ENCODE results near the gene ATP2B2.

ATP2B2 gene

DNA sequence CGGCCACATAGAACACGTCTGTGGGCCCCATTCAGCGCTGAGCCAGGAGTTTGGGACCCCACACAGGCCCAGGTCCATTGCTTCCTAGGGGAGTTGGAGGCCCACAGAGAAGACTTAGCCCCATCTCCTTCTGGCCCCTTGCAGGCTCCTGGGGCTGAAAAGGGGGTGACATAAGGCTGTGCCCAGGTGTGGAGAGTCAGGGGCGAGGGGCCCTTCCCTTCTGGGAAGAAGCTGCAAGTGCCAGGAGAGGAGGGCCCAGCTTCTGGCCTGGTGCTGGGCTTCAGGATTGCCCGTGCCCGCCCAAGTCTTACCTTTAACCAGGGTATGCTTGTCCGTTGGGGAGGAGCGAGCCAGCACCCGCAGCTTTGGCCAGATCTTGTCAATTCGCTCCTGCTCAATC lies 155.6 kb downstream of the ATP2B2 start:
- no peak for DNase-seq (ENCODE audit: low read depth in 1 of 2, low spot score in 1 of 2)

DNA sequence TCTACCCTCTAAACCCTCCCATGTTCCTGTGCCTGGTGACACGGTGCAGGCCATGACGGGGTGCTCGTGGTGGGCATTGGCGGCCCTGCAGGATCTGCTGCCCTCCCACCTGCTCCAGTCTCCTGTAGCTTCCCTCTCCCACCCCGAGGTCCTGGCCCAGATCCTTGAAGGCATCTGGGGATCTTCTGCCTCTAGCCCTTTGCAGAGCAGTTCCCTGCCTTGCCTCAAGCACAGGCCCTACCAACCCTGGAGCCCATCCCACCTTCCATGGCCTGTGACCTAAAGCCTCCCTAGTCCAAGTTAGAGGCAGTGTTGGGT lies 157.0 kb downstream of the ATP2B2 start:
- no peak for DNase-seq (ENCODE audit: low read depth in 1 of 2, low spot score in 1 of 2)

DNA sequence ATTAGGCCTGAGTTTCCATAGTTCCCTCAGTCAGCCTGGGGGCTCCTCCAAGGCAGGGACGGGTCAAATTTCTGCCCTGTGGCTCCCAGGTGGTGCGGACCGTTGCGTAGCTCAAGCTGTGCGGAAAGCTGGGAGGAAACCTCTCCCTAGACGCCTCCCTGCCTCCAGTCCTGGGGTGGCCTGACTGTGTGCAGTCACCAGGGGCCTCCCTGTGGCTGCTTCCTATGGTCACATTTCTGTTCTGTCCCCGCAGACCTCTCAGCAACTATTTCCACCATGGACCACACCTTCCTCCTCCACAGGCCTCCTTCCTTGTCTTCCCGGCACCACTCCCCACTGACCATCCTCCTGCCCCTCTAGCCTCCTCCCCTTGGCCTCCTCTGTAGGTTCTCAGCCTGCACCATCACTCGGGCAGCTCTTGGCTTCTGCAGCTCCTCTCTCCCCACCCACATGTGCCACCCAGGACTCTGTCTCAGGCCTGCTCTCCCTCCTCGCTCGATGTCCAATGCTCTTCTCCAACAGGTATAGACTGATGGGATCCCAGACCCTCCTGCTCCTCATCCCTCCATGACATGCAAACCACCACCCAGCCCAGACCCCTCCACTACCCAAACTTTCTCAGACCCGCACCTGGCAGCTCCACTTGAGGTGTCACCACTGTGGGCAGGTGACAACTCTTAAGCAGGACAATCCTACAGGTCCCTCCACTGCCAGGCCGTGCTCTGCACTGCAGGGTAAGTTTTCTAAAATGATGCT lies 157.6 kb downstream of the ATP2B2 start:
- DNase-seq (ENCODE audit: low read depth in 1 of 2, low spot score in 1 of 2), result no peak

DNA sequence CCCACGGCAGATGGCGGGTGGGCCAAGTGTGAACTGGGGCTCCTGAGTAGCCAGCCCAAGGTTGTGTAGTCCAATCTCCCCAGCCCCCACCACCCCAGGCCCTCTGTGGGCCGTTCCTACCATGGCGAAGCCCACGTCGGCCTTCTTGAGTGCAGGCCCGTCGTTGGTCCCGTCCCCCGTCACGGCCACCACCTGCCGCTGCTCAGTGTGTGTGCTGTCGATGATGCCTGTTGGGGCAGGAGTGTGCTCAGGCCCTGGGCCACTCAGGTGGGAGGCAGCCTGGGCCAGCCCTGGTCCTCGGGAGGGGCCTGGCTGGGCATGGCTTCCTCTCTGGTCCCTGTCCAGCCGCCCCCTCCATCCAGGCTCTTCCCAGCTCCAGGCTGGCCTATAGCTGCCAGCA lies 159.5 kb downstream of the ATP2B2 start:
- DNase-seq (ENCODE audit: low read depth in 1 of 2, low spot score in 1 of 2), result no peak

DNA sequence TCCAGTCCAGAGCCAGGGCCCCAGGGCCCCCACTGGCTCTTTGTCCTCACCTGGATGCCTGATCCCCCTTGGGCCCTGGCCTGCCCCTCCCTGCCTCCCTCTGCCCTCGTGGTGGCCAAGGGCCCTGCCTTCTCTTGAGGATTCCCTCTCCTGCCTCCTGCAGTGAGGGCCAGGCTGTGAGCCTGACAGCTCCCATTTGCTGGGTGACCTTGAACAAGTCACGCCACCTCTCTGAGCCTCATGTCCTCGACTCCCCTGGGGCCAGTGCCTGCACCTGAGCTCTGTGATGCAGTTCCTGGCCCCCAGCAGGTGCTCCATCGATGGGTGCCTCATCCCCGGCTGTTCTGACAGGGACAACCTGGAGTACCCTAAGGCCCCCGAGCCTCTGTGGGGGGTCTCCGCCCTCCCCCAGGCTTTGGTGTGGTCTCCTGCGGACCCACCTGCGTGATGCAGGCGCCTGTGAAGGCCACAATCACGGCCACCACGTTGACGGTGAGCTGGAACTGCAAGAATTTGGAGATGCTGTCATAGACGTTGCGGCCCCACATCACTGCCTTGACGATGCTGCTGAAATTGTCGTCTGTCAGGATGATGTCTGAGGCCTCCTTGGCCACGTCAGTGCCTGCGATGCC lies 160.3 kb downstream of the ATP2B2 start:
- no peak for DNase-seq (ENCODE audit: low read depth in 1 of 2, low spot score in 1 of 2)

DNA sequence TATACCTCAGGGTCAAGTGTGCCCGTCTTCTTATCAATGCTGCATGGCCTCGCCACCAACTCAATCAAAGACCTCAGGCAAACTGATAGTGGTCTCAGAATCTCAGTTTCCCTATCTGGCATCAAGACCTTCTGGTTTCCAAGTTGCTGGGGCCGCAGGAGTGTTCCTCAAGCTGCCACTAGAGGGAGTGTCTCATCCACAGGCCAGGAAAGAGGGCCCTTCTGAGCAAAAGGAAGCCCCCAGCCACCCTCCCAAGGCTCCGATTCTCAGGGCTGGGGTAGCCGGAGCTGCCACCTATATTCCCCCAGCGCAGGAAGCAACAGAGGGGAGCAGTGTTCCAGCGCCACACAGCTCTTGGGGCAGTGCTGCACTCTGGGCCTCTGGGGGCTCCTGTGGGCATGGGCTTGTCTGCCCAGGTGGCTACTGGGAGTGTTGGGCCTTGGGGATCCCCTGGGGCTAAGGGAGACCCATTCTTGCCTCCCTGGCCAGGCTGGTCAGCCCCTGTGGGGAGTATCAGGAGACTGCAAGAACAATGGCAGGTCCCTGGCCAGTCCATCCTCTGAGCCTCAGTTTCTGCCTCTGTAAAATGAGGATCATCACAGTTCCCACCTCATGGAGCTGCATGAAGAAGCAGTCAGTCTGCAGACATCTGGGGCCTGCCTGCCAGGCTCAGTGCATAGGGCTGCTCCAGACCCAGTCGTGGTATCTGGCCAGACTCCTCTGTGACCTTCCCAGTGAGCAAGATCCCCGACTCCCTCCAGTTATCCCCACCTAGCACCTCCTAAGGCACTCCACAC lies 161.0 kb downstream of the ATP2B2 start:
- peak; percentile 32 to 35 for DNase-seq (ENCODE audit: low read depth in 1 of 2, low spot score in 1 of 2)

DNA sequence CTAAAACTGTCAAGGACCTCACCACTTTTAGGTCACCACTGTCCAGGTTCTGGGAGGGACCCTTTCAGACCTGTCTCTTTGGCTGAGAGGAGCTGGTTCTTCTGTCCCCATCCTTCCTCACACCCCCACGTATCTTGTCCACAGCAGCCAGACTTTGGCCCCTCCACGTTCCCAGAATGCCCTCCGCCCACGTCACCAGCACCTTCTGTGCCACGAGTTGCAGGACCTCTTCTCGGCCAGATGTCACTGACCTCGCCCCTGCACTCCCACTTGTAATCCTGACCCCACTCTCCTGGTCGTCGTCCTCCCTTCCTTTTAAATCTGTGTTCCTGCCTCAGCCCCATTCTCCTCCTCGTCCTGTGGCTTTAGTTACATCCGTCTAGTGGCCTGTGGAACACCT lies 161.9 kb downstream of the ATP2B2 start:
- DNase-seq (ENCODE audit: low read depth in 1 of 2, low spot score in 1 of 2), result no peak

DNA sequence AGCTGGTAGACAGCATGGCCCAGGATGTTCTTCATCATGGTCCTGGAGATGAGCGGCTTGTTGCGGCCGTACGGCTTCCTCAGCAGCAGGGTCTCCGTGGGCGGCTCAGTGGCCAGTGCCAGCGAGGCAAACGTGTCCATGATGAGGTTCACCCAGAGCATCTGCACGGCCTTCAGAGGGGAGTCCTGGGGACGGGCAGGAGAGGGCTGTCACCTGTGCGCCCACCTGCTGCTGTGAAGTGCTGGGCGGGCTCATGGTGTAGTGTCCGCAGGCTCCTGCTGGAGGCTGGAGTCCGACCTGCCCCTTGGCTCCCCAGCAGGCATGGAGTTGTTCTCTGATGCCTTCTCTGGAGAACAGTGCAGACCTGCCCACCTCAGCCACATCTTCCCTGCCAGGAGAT lies 162.6 kb downstream of the ATP2B2 start:
- no peak for DNase-seq (ENCODE audit: low read depth in 1 of 2, low spot score in 1 of 2)

DNA sequence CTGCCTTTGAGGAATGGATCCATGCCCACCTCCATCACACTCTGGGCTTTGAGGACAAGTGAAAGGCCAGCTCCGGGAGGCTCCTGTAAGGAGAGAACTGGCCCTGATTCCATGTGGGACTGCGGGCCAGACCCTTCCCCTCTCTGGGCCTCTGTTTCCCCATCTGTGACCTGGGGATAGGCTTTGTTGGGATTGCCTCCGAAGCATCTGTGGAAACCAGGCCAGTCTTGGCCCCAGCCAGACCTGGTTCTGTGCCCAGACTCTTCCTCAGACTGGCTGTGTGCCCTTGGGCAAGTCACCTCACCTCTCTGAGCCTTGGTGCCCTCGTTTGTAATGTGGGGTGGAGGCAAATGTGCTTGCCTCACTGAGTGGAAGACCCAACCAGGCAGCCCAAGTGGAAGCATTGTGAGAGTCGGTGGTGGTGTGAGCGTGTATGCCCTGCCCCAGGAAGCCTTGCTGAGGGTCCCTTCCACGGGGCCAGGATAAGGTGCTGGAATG lies 163.4 kb downstream of the ATP2B2 start:
- no peak for DNase-seq (ENCODE audit: low read depth in 1 of 2, low spot score in 1 of 2)

DNA sequence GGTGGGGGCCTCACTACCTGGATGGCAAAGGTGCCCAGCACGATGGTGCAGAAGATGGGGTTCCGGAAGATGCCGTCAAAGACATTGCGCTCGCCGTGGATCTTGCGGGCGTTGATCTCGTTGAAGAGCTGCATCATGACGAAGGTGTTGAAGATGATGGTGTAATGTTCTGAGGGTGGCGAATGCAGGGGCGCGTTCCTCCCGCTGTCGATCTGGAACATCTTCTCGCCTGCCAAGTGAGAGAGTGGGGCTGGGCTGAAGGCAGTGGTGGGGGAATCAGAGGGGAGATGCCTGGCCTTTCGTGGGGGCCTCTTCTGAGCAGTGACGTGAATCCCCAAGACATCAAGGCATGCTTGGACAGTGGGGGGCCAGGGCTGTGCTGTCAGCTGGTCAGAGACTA lies 164.9 kb downstream of the ATP2B2 start:
- DNase-seq (ENCODE audit: low read depth in 1 of 2, low spot score in 1 of 2), result no peak

DNA sequence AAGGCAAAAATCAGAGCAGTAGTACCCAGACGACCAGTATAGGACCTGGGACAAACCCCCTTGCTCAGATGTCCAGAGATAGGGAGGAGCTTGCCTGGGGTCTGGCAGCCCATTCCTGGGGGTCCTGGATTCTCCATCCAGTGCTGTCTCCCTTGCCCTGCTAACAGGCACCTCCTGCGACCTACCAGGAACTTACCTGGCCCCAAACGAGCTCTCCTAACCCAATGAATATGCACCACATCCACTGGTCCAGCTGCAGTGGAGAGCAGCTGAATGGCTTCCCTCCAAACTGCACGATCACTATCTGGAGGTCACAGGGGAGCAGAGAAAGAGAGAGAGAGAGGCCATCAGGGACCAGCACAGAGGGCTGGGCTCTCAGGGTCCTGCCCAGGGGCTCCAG lies 165.3 kb downstream of the ATP2B2 start:
- DNase-seq (ENCODE audit: low read depth in 1 of 2, low spot score in 1 of 2), result no peak

DNA sequence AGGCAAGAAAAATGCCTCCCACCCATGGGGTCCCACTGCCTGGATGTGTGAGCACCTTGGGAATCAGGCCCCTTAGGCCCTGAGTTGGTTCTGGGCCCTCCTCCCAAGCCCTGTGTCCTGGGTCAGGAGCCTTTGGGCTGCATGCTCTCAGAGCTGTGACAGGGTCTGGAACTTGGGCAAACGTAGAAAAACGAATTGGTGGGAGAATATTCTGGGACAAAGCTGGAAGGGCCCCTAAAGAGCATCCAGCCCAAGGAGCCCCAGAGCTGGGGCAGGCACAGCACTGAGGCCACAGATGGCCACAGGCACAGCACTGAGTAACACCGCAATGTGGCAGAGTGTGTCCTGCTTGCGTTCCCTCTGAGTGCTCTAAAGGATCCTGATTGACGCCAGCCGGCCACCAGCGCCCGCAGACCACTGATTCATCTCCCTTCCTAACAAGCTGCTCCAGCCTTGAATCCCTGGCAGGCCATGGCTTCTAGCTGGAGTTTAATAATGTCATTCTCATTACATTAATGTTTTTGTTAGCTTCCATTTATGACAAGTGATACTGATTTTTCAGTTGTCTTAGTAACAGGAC lies 165.9 kb downstream of the ATP2B2 start:
- DNase-seq (ENCODE audit: low read depth in 1 of 2, low spot score in 1 of 2), result no peak

DNA sequence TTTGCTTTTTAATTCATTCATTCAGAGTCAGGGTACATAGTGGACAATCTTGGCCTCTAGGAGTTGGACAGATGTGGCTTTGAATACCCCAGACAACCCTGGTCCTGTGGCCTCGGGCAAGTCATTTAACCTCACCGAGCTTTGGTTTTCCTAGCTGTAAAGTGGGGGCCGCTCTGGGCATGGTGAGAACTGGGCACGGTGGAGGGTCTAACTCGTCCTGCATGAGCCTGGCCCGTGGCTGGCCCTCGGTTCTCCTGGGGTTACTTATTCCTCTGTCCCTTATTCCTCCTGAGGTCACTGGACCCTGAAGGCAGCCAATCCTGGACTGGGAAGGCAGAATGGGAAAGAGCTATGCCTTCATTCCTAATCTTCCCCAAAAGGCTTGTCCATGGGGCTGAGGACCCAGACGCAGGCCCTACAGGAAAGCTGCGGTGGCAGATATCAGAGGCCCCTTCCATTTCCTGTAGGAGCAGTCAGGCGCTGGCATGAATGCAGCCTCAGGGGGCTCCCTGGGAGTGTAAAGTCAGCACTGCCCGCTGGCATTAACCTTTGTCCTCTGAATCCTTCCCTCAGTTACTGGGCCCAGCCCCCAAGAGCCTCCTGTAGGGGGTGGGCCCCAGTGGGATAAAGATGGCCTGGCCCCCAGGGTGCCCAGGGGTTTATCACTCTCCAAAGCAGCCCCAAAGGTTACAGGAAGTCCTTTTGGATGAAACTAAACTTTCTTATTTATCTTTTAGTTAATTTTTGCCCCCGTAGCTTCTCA lies 166.6 kb downstream of the ATP2B2 start:
- no peak for DNase-seq (ENCODE audit: low read depth in 1 of 2, low spot score in 1 of 2)

DNA sequence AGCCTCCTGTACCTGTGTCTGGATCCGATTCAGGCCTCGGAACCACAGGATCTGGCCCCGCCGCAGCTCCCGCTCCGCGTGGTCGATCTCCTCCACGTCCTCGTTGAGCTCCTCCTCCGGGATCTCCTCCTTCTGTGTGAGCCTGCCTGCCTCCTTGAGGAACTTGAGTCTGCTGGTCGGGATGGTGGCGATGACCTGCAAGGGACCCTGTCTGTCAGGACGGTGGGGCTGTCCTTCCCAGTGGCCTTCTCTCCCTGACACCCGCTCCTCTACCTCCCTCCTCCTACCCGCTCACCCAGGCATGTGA lies 167.3 kb downstream of the ATP2B2 start:
- DNase-seq (ENCODE audit: low read depth in 1 of 2, low spot score in 1 of 2), result no peak

DNA sequence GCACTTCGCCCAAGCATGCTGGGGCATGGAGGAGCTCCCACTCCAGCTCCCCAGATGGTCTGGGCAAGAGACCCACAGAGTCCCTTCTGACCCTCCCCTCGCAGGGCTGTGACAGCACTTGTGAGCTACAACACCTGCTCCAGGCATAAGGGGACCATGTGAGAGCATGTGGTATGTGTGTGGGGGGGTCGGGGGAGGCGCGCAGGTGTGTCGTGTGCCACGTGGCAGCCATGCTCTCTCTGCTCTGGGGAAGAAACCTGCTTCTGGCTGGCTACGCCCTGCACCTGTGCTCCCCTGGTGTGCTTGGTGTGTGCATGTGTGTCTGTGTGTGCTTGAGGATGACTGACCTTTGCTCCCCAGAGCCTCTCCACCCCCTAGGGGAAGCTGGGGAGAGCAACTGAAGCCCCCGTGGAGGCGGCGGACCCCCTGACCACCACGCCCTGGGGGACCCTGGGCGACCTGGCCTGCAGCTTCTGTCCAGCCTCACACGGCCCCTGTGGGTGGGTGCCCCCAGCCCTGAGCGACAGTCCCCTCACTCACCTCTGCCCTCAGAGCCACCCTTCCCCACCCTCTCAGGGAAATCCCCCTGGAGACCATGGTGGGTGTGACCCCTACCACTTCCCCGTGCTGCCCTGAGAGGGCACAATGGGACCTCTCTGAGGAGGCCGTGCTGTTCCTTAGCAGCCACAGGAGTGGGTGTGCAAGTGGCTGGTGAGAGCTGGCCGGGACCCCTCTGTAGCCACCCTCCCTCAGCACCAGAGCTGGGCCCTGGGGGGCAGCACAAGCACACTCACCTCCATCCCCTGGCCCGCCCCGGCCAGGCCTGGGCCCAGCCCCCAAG lies 167.8 kb downstream of the ATP2B2 start:
- no peak for DNase-seq (ENCODE audit: low read depth in 1 of 2, low spot score in 1 of 2)

DNA sequence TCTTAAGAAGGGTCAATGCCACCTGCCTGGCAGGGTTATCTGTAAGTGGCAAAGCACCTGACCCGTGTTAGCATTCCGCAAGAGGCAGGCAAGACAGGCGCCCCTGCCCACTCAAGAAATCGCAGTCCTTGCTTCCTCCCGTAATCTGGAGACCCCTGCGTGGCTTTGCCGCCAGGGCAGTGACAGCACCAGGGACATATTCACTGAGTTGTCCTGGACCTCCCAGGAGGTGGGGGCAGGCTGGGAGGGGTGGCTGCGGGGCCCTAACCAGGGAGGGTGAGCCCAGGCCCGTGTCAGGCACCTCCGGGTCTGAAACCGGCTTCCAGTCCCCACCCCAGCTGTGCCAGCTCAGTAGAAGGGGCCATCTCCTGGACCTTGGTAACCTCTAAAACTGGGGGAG lies 168.6 kb downstream of the ATP2B2 start:
- no peak for DNase-seq (ENCODE audit: low read depth in 1 of 2, low spot score in 1 of 2)

DNA sequence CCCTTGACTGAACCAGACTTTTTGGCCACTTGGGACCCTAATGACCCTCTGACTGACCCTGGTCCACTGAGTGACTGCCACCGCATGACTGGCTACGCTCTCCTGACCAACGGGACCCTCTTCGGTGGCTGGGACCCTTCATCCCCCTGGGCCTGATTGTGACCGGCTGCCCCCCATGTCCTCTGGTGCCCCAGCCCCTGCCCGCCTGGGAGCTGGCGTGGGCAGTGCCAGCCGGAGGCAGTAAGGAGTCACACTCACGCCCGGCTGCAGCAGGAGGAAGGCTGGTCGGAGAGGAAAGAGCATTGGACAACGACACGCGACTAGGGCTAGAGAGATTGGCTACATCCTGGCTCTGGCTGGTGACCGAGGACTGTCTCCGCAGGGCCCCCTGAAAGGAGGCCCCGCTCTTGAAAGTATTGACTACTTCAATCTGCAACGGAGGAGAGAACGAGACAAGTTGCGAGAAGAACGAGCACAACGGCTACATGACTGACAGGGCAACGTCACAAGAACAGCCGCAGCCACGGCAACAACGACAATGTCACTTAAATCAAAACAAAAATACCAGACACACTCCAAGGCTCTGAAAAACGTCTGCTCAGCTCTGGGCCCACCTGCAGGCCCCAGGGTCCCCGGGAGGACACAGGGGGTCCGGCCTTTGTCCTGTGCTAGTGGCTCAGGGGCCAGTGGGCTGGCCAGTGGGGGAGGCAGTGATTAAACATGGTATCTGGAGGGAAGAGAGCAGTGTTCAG lies 169.3 kb downstream of the ATP2B2 start:
- DNase-seq (ENCODE audit: low read depth in 1 of 2, low spot score in 1 of 2), result no peak

DNA sequence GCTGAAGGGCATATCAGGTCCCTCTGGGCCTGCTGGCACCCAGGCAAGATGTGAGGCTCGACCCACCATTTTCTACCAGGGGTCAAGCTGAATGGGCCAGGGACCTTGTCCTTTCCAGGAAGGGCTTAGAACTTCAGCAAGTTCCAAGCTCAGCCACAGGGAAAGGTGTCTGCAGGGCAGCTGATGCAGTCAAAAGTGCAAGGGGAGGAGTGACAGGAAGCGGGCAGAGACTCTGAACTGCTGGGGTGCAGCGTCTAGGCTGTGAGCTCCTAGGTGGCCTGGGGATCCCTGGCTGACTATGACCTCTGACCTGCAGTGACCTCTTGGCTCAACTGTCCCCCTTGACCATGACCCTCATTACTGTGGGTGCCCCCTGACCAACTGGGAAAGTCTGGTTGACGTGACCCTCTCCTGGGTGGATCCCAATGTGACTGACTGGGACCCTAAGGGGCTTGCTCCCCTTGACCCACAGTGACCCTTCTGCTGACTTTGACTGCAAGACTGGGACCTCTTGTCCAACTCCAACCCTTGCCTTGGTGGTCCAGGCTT lies 170.1 kb downstream of the ATP2B2 start:
- no peak for DNase-seq (ENCODE audit: low read depth in 1 of 2, low spot score in 1 of 2)

DNA sequence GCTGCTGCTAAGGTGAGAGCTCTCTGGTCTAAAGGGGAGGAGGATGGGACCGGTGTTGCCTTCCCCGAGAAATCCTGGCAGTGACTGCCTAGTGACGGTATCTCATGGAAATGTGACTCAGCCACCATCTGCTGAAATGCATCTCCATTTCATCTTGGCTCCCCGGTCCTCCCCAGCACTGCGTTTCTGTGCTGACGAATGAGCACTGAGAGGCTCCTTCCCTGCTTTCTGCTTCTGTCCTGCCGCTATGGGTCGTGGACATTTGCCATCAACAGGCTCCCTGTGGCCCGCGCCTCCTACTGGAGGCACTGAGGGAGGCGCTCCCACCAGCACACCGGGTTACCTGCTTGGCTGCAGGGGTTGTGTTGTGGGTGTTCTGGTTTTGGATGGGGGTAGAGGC lies 170.9 kb downstream of the ATP2B2 start:
- DNase-seq (ENCODE audit: low read depth in 1 of 2, low spot score in 1 of 2), result no peak

Measured in activated T-helper 1 cell treated with anti-CD3 and anti-CD28 coated beads, Interleukin-2, amount 50 U/mL, for 16 hours (primary cell).